Activated CD4-positive, alpha-beta T cell treated with anti-CD3 and anti-CD28 coated beads for 36 hours (primary cell): ENCODE results near the gene SLC24A3. TPM values are rescaled to one million over a fixed set of nuclear protein-coding genes. Genes with fewer than 3 reads are reported as not detected.

Experiments
- ATAC-seq: fragments of 200-7000 bp; cut with Tn5 transposase; one replicate; pipeline ENCODE4 v1.10.0; 2021; ENCODE audit warnings: mild to moderate bottlenecking, moderate library complexity
- CTCF ChIA-PET: fragments of 350-600 bp; sonication (Branson Sonifier 250); formaldehyde crosslinking; loops from one replicate; lab custom pipeline; 2021; ENCODE audit warnings: antibody characterized with exemption; lab: Charles Lee
- POLR2A ChIA-PET: fragments of 350-600 bp; sonication (Branson Sonifier 250); formaldehyde crosslinking; loops from one replicate; lab custom pipeline; 2021; ENCODE audit warnings: antibody characterized with exemption, inconsistent platforms; lab: Charles Lee
- DNase-seq: peaks from one replicate; pipeline ENCODE4 v3.0.0-alpha.2; 2020
- H3K27ac Mint-ChIP-seq: one replicate; pipeline ENCODE4 v1.8.0; 2021; ENCODE audit warnings: mixed read lengths
- H3K27me3 Mint-ChIP-seq: one replicate; pipeline ENCODE4 v1.8.0; 2021; ENCODE audit warnings: mixed read lengths
- H3K36me3 Mint-ChIP-seq: one replicate; pipeline ENCODE4 v1.8.0; 2021; ENCODE audit warnings: low read depth, mixed read lengths
- H3K4me1 Mint-ChIP-seq: one replicate; pipeline ENCODE4 v1.8.0; 2021; ENCODE audit warnings: mixed read lengths
- H3K4me3 Mint-ChIP-seq: one replicate; pipeline ENCODE4 v1.8.0; 2021; ENCODE audit warnings: mild to moderate bottlenecking, moderate library complexity, mixed read lengths
- H3K9me3 Mint-ChIP-seq: one replicate; pipeline ENCODE4 v1.8.0; 2021; ENCODE audit warnings: low read depth, mixed read lengths
- intact Hi-C, 2 experiments: fragments of 100-400 bp; cut with DNase I in 1 of 2; cut with micrococcal nuclease in 1 of 2; formaldehyde crosslinking; loops; one replicate each; pipeline versions ENCODE4 v1.14.2 to v1.15.1; 2022 to 2024; cut with DNase I, micrococcal nuclease
- total RNA-seq, 2 experiments: library from RNA; stranded (reverse); gene quantifications; one replicate each; pipeline ENCODE4 v1.2.3, GENCODE V29; 2021

The SLC24A3 gene
- total RNA-seq, 2 experiments from 2014 or later, result not detected

- no peaks in the 10 kb centered on the region for H3K36me3 Mint-ChIP-seq
- H3K4me1 Mint-ChIP-seq, result no peaks in the 10 kb centered on the region
- intact Hi-C loops, result no loop called here
- ChIA-PET POLR2A (no interaction called here), CTCF (interaction anchor here (0.6 to 0.7 kb wide), 2 partner anchors 19 to 1111 kb away, joined by 3 to 4 read pairs; no protein-coding TSS in a partner anchor)
- no peak overlapping the region for H3K27ac Mint-ChIP-seq
- ATAC-seq (no peak), DNase-seq (no peak)
- H3K27me3 Mint-ChIP-seq, result no peaks in the 10 kb centered on the region
- H3K9me3 Mint-ChIP-seq, result peaks cover 4% of the 10 kb centered on the region
- H3K4me3 Mint-ChIP-seq, result no peak overlapping the region
Observed at GRCh38 chr20:19423097-19423899, 210.9 kb downstream of the SLC24A3 start.

GRCh38 chr20:19423900-19424620, 211.6 kb downstream of the SLC24A3 start:
- ChIA-PET CTCF (interaction anchor here (0.7 kb wide), 1 partner anchor 20 kb away, joined by 3 read pairs; no protein-coding TSS in a partner anchor), POLR2A (no interaction called here)
- DNase-seq, result no peak
- no peaks in the 10 kb centered on the region for H3K4me1 Mint-ChIP-seq
- intact Hi-C loops, result no loop called here
- peaks cover 3% of the 10 kb centered on the region for H3K9me3 Mint-ChIP-seq
- H3K27me3 Mint-ChIP-seq, result no peaks in the 10 kb centered on the region
- no peak overlapping the region for H3K4me3 Mint-ChIP-seq
- no peaks in the 10 kb centered on the region for H3K36me3 Mint-ChIP-seq
- ATAC-seq, result no peak
- H3K27ac Mint-ChIP-seq, result no peak overlapping the region

GRCh38 chr20:19426356-19426755, 213.9 kb downstream of the SLC24A3 start:
- ATAC-seq (no peak), DNase-seq (no peak)
- no peaks in the 10 kb centered on the region for H3K36me3 Mint-ChIP-seq
- ChIA-PET CTCF (no interaction called here), POLR2A (no interaction called here)
- no peak overlapping the region for H3K4me3 Mint-ChIP-seq
- peaks cover 1% of the 10 kb centered on the region for H3K9me3 Mint-ChIP-seq
- no peak overlapping the region for H3K27ac Mint-ChIP-seq
- H3K27me3 Mint-ChIP-seq, result no peaks in the 10 kb centered on the region
- H3K4me1 Mint-ChIP-seq, result no peaks in the 10 kb centered on the region
- intact Hi-C loops, result no loop called here

- ChIA-PET CTCF (no interaction called here), POLR2A (no interaction called here)
- Mint-ChIP-seq H3K4me3 (no peak overlapping the region), H3K36me3 (no peaks in the 10 kb centered on the region), H3K9me3 (no peaks in the 10 kb centered on the region), H3K4me1 (no peaks in the 10 kb centered on the region), H3K27me3 (no peaks in the 10 kb centered on the region), H3K27ac (no peak overlapping the region)
- intact Hi-C loops, result no loop called here
- ATAC-seq (no peak), DNase-seq (no peak)
Observed at GRCh38 chr20:19427480-19427879, 215.0 kb downstream of the SLC24A3 start.

- no peaks in the 10 kb centered on the region for H3K9me3 Mint-ChIP-seq
- ChIA-PET POLR2A (no interaction called here), CTCF (no interaction called here)
- DNase-seq (no peak), ATAC-seq (no peak)
- H3K4me1 Mint-ChIP-seq, result no peaks in the 10 kb centered on the region
- no peak overlapping the region for H3K4me3 Mint-ChIP-seq
- no peak overlapping the region for H3K27ac Mint-ChIP-seq
- no peaks in the 10 kb centered on the region for H3K27me3 Mint-ChIP-seq
- H3K36me3 Mint-ChIP-seq, result no peaks in the 10 kb centered on the region
- intact Hi-C loops, result no loop called here
Observed at GRCh38 chr20:19427913-19428312, 215.5 kb downstream of the SLC24A3 start.

- H3K4me1 Mint-ChIP-seq, result no peaks in the 10 kb centered on the region
- intact Hi-C loops, result no loop called here
- ChIA-PET CTCF (no interaction called here), POLR2A (no interaction called here)
- H3K36me3 Mint-ChIP-seq, result no peaks in the 10 kb centered on the region
- no peak overlapping the region for H3K4me3 Mint-ChIP-seq
- H3K27ac Mint-ChIP-seq, result no peak overlapping the region
- no peaks in the 10 kb centered on the region for H3K27me3 Mint-ChIP-seq
- DNase-seq (no peak), ATAC-seq (no peak)
- no peaks in the 10 kb centered on the region for H3K9me3 Mint-ChIP-seq
Observed at GRCh38 chr20:19428324-19428723, 215.9 kb downstream of the SLC24A3 start.

GRCh38 chr20:19429538-19429937, 217.1 kb downstream of the SLC24A3 start:
- Mint-ChIP-seq H3K27me3 (no peaks in the 10 kb centered on the region), H3K27ac (no peak overlapping the region), H3K4me1 (no peaks in the 10 kb centered on the region), H3K4me3 (no peak overlapping the region), H3K9me3 (no peaks in the 10 kb centered on the region), H3K36me3 (no peaks in the 10 kb centered on the region)
- ATAC-seq (no peak), DNase-seq (no peak)
- ChIA-PET CTCF (no interaction called here), POLR2A (no interaction called here)
- intact Hi-C loops, result no loop called here

- H3K4me3 Mint-ChIP-seq, result no peak overlapping the region
- no peak overlapping the region for H3K27ac Mint-ChIP-seq
- ChIA-PET POLR2A (no interaction called here), CTCF (no interaction called here)
- no peaks in the 10 kb centered on the region for H3K36me3 Mint-ChIP-seq
- no peak for ATAC-seq
- DNase-seq, result no peak
- no peaks in the 10 kb centered on the region for H3K9me3 Mint-ChIP-seq
- no peaks in the 10 kb centered on the region for H3K27me3 Mint-ChIP-seq
- H3K4me1 Mint-ChIP-seq, result no peaks in the 10 kb centered on the region
- intact Hi-C loops, result no loop called here
Observed at GRCh38 chr20:19430641-19431315, 218.3 kb downstream of the SLC24A3 start.

- H3K4me1 Mint-ChIP-seq, result no peaks in the 10 kb centered on the region
- H3K9me3 Mint-ChIP-seq, result no peaks in the 10 kb centered on the region
- no peak overlapping the region for H3K27ac Mint-ChIP-seq
- no peaks in the 10 kb centered on the region for H3K36me3 Mint-ChIP-seq
- H3K4me3 Mint-ChIP-seq, result no peak overlapping the region
- POLR2A ChIA-PET, result no interaction called here
- H3K27me3 Mint-ChIP-seq, result no peaks in the 10 kb centered on the region
- DNase-seq (no peak), ATAC-seq (no peak)
- CTCF ChIA-PET, result interaction anchor here (0.6 kb wide), 1 partner anchor 27 kb away, joined by 3 read pairs; no protein-coding TSS in a partner anchor
- intact Hi-C loops, result no loop called here
Observed at GRCh38 chr20:19431316-19431700, 218.9 kb downstream of the SLC24A3 start.

GRCh38 chr20:19431906-19432305, 219.5 kb downstream of the SLC24A3 start:
- intact Hi-C loops, result no loop called here
- Mint-ChIP-seq H3K36me3 (no peaks in the 10 kb centered on the region), H3K9me3 (no peaks in the 10 kb centered on the region), H3K4me1 (no peaks in the 10 kb centered on the region), H3K4me3 (no peak overlapping the region), H3K27me3 (no peaks in the 10 kb centered on the region), H3K27ac (no peak overlapping the region)
- DNase-seq (no peak), ATAC-seq (no peak)
- ChIA-PET POLR2A (no interaction called here), CTCF (interaction anchor here (0.6 kb wide), 1 partner anchor 27 kb away, joined by 3 read pairs; no protein-coding TSS in a partner anchor)

GRCh38 chr20:19433371-19434350, 221.2 kb downstream of the SLC24A3 start:
- DNase-seq (no peak), ATAC-seq (no peak)
- no peaks in the 10 kb centered on the region for H3K27me3 Mint-ChIP-seq
- H3K4me3 Mint-ChIP-seq, result no peak overlapping the region
- no peak overlapping the region for H3K27ac Mint-ChIP-seq
- no peaks in the 10 kb centered on the region for H3K4me1 Mint-ChIP-seq
- CTCF ChIA-PET, result interaction anchor here (0.8 to 1.2 kb wide), 2 partner anchors 107 to 983 kb away, joined by 3 read pairs; no protein-coding TSS in a partner anchor
- POLR2A ChIA-PET, result no interaction called here
- no peaks in the 10 kb centered on the region for H3K9me3 Mint-ChIP-seq
- intact Hi-C loops, result no loop called here
- H3K36me3 Mint-ChIP-seq, result no peaks in the 10 kb centered on the region
